Thymus (tissue), 11 donors: Measurements from ENCODE around the gene TRPV3. TPM values are rescaled to one million over a fixed set of nuclear protein-coding genes. Genes with fewer than 3 reads are reported as not detected.

ENCODE experiments used
- DNase-seq, 9 donors: peaks; one replicate each; pipeline ENCODE4 v3.0.0-alpha.2; 2013; ENCODE audit warnings: low spot score in 9 of 9, low read depth in 6 of 9, missing footprints in 1 of 9
- H3K27ac ChIP-seq, 2 donors: one replicate each; pipeline ENCODE4 v1.5.1; 2013; ENCODE audit warnings: control low read depth in 1 of 2, low read depth in 1 of 2, low read length in 1 of 2, mild to moderate bottlenecking in 1 of 2, moderate library complexity in 1 of 2
- H3K27me3 ChIP-seq, 2 donors: one replicate each; pipeline ENCODE4 v1.5.1; 2013; ENCODE audit warnings: low read length in 1 of 2; ENCODE audit not compliant: control insufficient read depth in 2 of 2, insufficient read depth in 1 of 2
- H3K36me3 ChIP-seq, 2 donors: one replicate each; pipeline ENCODE4 v1.5.1; 2013; ENCODE audit warnings: low read length in 1 of 2, mild to moderate bottlenecking in 1 of 2, moderate library complexity in 1 of 2; ENCODE audit not compliant: control insufficient read depth in 2 of 2, insufficient read depth in 2 of 2
- H3K4me1 ChIP-seq, 2 donors: one replicate each; pipeline ENCODE4 v1.5.1; 2013; ENCODE audit warnings: low read length in 2 of 2; ENCODE audit not compliant: control insufficient read depth in 2 of 2, insufficient read depth in 2 of 2
- H3K4me3 ChIP-seq, 2 donors: one replicate each; pipeline ENCODE4 v1.5.1; 2013; ENCODE audit warnings: low read length in 2 of 2, control low read depth in 1 of 2, mild to moderate bottlenecking in 1 of 2
- H3K9me3 ChIP-seq, 2 donors: one replicate each; pipeline ENCODE4 v1.5.1; 2013; ENCODE audit warnings: low read length in 1 of 2, mild to moderate bottlenecking in 1 of 2; ENCODE audit not compliant: control insufficient read depth in 2 of 2, insufficient read depth in 1 of 2
- WGBS: extraction: QIAGEN DNeasy Blood & Tissue Kit; methylation state at CpG from one replicate; pipeline ENCODE4 v1.1.7; 2013; 5-methylcytosine and 5-hydroxymethylcytosine counted together
- polyA plus RNA-seq: library from polyadenylated mRNA; stranded (reverse); fragments of 200-250 nt; gene quantifications from one replicate; pipeline ENCODE4 v1.2.3, GENCODE V29; 2013
- total RNA-seq: library from RNA; stranded (reverse); fragments of 120-200 nt; gene quantifications from one replicate; pipeline ENCODE4 v1.2.4, GENCODE V29; 2013
- donor health status: healthy.

TRPV3 gene
- total and polyA plus RNA-seq, 2 donors, result 0.38 to 0.98 TPM

GRCh38 chr17:3594051-3594800 is 36.6 kb upstream of the TRPV3 start:
- H3K27ac ChIP-seq, result no peak overlapping the region
- no peak overlapping the region for H3K4me3 ChIP-seq
- DNase-seq, result no peak
- 88% methylated on average over 11 of the region's 11 CpGs for WGBS
- no peaks in the 10 kb centered on the region for H3K4me1 ChIP-seq
- peaks cover 0 to 10% of the 10 kb centered on the region in 2 donors for H3K36me3 ChIP-seq
- H3K27me3 ChIP-seq, result no peaks in the 10 kb centered on the region
- H3K9me3 ChIP-seq, result no peaks in the 10 kb centered on the region

- Histone ChIP-seq H3K27me3 (no peaks in the 10 kb centered on the region), H3K36me3 (peaks cover 0 to 10% of the 10 kb centered on the region in 2 donors), H3K4me1 (no peaks in the 10 kb centered on the region), H3K27ac (no peak overlapping the region), H3K4me3 (no peak overlapping the region), H3K9me3 (no peaks in the 10 kb centered on the region)
- no peak for DNase-seq
- WGBS, result 97% methylated on average over 5 of the region's 5 CpGs
Measured at GRCh38 chr17:3593384-3593783, 35.8 kb upstream of the TRPV3 start.

GRCh38 chr17:3592216-3592860 is 34.7 kb upstream of the TRPV3 start:
- Histone ChIP-seq H3K27me3 (no peaks in the 10 kb centered on the region), H3K27ac (no peak overlapping the region), H3K36me3 (peaks cover 0 to 10% of the 10 kb centered on the region in 2 donors), H3K9me3 (no peaks in the 10 kb centered on the region), H3K4me3 (no peak overlapping the region), H3K4me1 (no peaks in the 10 kb centered on the region)
- DNase-seq, result no peak
- WGBS, result 95% methylated on average over 15 of the region's 15 CpGs

- Histone ChIP-seq H3K36me3 (peaks cover 0 to 12% of the 10 kb centered on the region in 2 donors), H3K4me3 (no peak overlapping the region), H3K27ac (no peak overlapping the region), H3K9me3 (no peaks in the 10 kb centered on the region), H3K4me1 (no peaks in the 10 kb centered on the region), H3K27me3 (no peaks in the 10 kb centered on the region)
- 96% methylated on average over 15 of the region's 15 CpGs for WGBS
- DNase-seq, result no peak
Measured at GRCh38 chr17:3590768-3591167, 33.2 kb upstream of the TRPV3 start.

- DNase-seq, result no peak
- no peaks in the 10 kb centered on the region for H3K27me3 ChIP-seq
- no peak overlapping the region for H3K4me3 ChIP-seq
- H3K4me1 ChIP-seq, result no peaks in the 10 kb centered on the region
- peaks cover 0 to 16% of the 10 kb centered on the region in 2 donors for H3K36me3 ChIP-seq
- 94% methylated on average over 15 of the region's 15 CpGs for WGBS
- no peak overlapping the region for H3K27ac ChIP-seq
- H3K9me3 ChIP-seq, result no peaks in the 10 kb centered on the region
Measured at GRCh38 chr17:3590231-3590630, 32.6 kb upstream of the TRPV3 start.

GRCh38 chr17:3589784-3590183 is 32.2 kb upstream of the TRPV3 start:
- Histone ChIP-seq H3K4me3 (no peak overlapping the region), H3K36me3 (peaks cover 0 to 16% of the 10 kb centered on the region in 2 donors), H3K9me3 (no peaks in the 10 kb centered on the region), H3K27ac (no peak overlapping the region), H3K27me3 (no peaks in the 10 kb centered on the region), H3K4me1 (no peaks in the 10 kb centered on the region)
- 97% methylated on average over 22 of the region's 22 CpGs for WGBS
- DNase-seq, result no peak

GRCh38 chr17:3585826-3586225 is 28.2 kb upstream of the TRPV3 start:
- no peak overlapping the region for H3K4me3 ChIP-seq
- WGBS, result 96% methylated on average over 17 of the region's 17 CpGs
- no peaks in the 10 kb centered on the region for H3K9me3 ChIP-seq
- peaks cover 0 to 14% of the 10 kb centered on the region in 2 donors for H3K36me3 ChIP-seq
- H3K4me1 ChIP-seq, result no peaks in the 10 kb centered on the region
- H3K27me3 ChIP-seq, result no peaks in the 10 kb centered on the region
- DNase-seq, result no peak
- H3K27ac ChIP-seq, result no peak overlapping the region

GRCh38 chr17:3583456-3583855 is 25.8 kb upstream of the TRPV3 start:
- 97% methylated on average over 9 of the region's 9 CpGs for WGBS
- no peak for DNase-seq
- Histone ChIP-seq H3K4me3 (no peak overlapping the region), H3K36me3 (peaks cover 0 to 5% of the 10 kb centered on the region in 2 donors), H3K27me3 (no peaks in the 10 kb centered on the region), H3K4me1 (no peaks in the 10 kb centered on the region), H3K27ac (no peak overlapping the region), H3K9me3 (no peaks in the 10 kb centered on the region)

- H3K27ac ChIP-seq, result no peak overlapping the region
- no peaks in the 10 kb centered on the region for H3K4me1 ChIP-seq
- H3K36me3 ChIP-seq, result peaks cover 0 to 5% of the 10 kb centered on the region in 2 donors
- H3K27me3 ChIP-seq, result no peaks in the 10 kb centered on the region
- WGBS, result 95% methylated on average over 9 of the region's 9 CpGs
- H3K9me3 ChIP-seq, result no peaks in the 10 kb centered on the region
- no peak for DNase-seq
- H3K4me3 ChIP-seq, result no peak overlapping the region
Measured at GRCh38 chr17:3582915-3583314, 25.3 kb upstream of the TRPV3 start.
